GM20000 (cell line): ENCODE measurements around the gene NPHS2.

Experiments used
- DNase-seq: peaks from one replicate; pipeline ENCODE4 v3.0.0; 2012; ENCODE audit warnings: low spot score
- TF ChIP-seq, protein P1 (sequence below): IDR thresholded peaks from 2 replicates; pipeline ENCODE4 v1.5.1; 2012; ENCODE audit warnings: mild to moderate bottlenecking, control low read depth; ENCODE audit errors: extremely low read depth, missing control alignments

Gene NPHS2

GRCh38 chr1:179575497-179576314 is at the start of gene NPHS2:
NPHS2 (minus strand) TSS chr1:179575948; CDS start chr1:179575864, 84 bp downstream.
- no peak for DNase-seq
- TF ChIP-seq, protein P1, sequence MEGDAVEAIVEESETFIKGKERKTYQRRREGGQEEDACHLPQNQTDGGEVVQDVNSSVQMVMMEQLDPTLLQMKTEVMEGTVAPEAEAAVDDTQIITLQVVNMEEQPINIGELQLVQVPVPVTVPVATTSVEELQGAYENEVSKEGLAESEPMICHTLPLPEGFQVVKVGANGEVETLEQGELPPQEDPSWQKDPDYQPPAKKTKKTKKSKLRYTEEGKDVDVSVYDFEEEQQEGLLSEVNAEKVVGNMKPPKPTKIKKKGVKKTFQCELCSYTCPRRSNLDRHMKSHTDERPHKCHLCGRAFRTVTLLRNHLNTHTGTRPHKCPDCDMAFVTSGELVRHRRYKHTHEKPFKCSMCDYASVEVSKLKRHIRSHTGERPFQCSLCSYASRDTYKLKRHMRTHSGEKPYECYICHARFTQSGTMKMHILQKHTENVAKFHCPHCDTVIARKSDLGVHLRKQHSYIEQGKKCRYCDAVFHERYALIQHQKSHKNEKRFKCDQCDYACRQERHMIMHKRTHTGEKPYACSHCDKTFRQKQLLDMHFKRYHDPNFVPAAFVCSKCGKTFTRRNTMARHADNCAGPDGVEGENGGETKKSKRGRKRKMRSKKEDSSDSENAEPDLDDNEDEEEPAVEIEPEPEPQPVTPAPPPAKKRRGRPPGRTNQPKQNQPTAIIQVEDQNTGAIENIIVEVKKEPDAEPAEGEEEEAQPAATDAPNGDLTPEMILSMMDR: no peak

DNA sequence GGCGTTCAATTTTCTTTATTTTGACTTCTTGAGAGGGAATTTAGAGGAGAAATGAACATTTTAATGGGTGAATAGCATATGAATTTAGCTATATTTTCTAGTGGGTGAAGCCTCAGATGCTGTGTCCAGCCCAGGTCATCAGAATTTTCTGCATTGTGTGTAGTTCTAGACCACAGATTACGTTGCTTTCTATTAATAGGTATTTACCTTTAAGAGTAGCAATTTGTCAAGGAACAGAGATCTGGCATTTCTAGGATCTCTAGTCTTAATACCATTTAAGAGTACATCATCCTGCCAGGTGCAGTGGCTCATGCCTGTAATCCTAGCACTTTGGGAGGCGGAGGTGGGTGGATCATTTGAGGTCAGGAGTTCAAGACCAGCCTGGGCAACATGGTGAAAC is 36.6 kb upstream of the NPHS2 start:
- no peak for DNase-seq
- TF ChIP-seq, protein P1: no peak

- TF ChIP-seq, protein P1: no peak
- DNase-seq: no peak
Measured at GRCh38 chr1:179601093-179601492, 25.3 kb upstream of the NPHS2 start.

DNA sequence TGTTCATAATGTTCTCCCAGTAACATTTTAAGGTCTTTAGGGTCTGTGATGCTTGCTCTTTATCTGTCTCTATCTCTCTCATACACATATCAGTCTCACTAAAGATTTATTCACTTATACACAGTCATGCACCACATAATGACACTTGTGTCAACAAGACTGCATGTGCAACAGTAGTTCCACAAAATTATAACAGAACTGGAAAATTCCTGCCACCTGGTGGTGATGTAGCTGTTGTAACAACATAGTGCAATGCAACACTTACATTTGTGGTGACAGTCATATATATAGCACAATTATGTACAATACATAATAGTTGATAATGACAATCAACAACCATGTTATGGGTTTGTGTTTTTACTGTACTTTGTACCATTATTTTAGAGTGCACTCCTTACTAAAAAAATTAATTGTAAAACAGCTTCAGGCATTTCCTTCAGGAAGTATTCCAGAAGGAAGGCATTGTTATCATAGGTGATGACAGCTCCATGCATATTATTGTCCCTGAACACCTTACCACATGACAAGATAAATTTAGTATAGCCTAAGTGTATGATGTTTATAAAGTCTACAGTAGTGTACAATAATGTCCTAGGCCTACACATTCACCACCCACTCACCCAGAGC is 24.0 kb upstream of the NPHS2 start:
- peak; percentile 22 for DNase-seq
- TF ChIP-seq, protein P1: no peak

GRCh38 chr1:179598631-179599030 is 22.9 kb upstream of the NPHS2 start:
- TF ChIP-seq, protein P1: no peak
- DNase-seq: peak; percentile 8

GRCh38 chr1:179591592-179592580 is 16.1 kb upstream of the NPHS2 start, which contains the start of gene TDRD5:
TDRD5 (plus strand) TSS chr1:179591832; CDS start chr1:179592616, 784 bp downstream.
- TF ChIP-seq, protein P1: no peak

GRCh38 chr1:179591253-179591591 is 15.5 kb upstream of the NPHS2 start:
- TF ChIP-seq, protein P1: no peak
- no peak for DNase-seq

More at GRCh38 chr1:179591592-179592580, 16.1 kb upstream of the NPHS2 start, which contains the start of gene TDRD5:
- DNase-seq: peak; percentile 36
